Midbrain (tissue), 1 donor: ENCODE results near the gene UNC13D.
"Not testable (repeated sequence)": the region's sequence is repeated elsewhere in the genome, so short reads cannot be mapped to it uniquely, and the experiment has no call there.

Source experiments
- DNase-seq: peaks from one replicate; lab custom pipeline; 2025; lab: John Stamatoyannopoulos, UW

The UNC13D gene

GRCh38 chr17:75843577-75844529 is at the start of gene UNC13D:
UNC13D (minus strand) TSS chr17:75844404; CDS start chr17:75844337, 67 bp downstream.
- DNase-seq = no peak

DNA sequence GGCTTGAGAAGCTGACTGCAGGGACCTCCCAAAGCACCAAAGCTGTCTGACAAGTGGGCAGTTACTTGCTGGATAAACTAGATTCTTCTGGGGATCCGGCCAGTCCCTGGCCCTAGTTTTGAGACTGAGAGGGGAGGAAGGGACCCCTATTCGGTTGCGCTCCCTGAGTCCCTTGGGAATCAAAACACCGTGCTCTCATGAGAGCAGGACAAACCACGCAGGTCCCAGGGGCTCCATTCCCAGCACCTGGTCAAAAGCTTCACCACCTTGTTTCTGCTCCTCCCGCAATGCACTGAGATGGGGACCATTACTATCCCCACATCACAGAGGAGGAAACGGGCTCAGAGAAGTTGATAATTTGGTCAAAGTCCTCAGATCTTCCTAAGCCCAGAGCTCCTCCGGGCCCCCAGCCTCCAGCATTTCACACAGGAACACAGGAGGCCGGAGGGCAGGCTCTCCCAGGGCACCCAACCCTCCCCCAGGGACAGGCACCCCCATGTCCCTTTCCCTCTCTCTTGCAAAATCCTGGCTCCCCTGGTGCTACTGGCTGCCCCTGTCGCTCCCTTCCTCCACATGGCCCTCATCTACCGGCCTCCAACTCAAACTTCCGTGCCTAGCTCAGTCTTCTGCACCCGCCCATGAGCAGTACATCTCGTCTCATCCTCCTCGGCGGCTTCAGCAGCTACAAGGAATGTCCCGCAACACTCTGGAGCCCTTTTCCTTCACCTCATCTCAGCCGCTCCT is 49.3 kb upstream of the UNC13D start:
- no peak for DNase-seq

- DNase-seq = peak; percentile 31
Observed at GRCh38 chr17:75892556-75893224, 48.5 kb upstream of the UNC13D start.

GRCh38 chr17:75891605-75892555 is 47.7 kb upstream of the UNC13D start:
- no peak for DNase-seq

GRCh38 chr17:75891022-75891604 is 46.9 kb upstream of the UNC13D start:
- DNase-seq = no peak

- no peak for DNase-seq
Observed at GRCh38 chr17:75889454-75889853, 45.2 kb upstream of the UNC13D start.

- no peak for DNase-seq
Observed at GRCh38 chr17:75888484-75888883, 44.3 kb upstream of the UNC13D start.

- not testable (repeated sequence) for DNase-seq
Observed at GRCh38 chr17:75885860-75886259, 41.7 kb upstream of the UNC13D start.

DNA sequence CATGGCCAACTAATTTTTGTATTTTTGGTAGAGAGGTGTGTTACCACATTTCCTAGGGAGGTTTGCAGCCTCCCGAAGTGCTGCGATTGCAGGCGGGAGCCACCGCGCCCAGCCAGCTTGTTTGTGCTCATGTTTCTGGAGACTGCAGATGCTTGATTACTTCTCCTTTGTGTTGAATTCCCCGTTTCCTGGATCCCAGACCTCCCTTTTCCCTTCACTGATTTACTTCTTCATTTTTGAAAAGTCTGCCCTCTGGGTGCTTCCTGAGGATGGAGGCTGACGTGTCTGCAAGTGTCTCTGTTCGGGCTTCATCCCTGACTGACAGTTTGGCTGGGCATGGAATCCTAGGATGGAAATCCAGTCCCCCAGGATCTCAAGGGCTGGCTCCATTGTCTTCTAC is 41.2 kb upstream of the UNC13D start:
- no peak for DNase-seq

GRCh38 chr17:75881678-75882454 is 37.7 kb upstream of the UNC13D start:
- DNase-seq = no peak

DNA sequence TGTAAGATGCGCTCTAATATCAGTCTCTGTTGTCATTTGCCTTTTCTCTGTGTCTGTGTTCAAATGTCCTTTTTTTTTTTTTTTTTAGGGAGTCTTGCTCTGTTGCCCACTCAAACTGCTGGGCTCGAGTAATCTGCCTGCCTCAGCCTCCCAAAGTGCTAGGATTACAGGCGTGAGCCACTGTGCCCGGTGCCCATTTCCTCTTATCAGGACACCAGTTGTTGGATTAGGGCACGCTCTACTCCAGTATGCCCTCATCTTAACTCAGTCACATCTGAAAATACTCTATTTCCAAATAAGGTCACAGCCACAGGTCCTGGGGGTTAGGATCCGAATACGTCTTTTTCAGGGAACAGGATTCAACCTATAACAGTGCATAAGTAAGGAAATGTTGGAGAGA is 36.1 kb upstream of the UNC13D start:
- DNase-seq = no peak

DNA sequence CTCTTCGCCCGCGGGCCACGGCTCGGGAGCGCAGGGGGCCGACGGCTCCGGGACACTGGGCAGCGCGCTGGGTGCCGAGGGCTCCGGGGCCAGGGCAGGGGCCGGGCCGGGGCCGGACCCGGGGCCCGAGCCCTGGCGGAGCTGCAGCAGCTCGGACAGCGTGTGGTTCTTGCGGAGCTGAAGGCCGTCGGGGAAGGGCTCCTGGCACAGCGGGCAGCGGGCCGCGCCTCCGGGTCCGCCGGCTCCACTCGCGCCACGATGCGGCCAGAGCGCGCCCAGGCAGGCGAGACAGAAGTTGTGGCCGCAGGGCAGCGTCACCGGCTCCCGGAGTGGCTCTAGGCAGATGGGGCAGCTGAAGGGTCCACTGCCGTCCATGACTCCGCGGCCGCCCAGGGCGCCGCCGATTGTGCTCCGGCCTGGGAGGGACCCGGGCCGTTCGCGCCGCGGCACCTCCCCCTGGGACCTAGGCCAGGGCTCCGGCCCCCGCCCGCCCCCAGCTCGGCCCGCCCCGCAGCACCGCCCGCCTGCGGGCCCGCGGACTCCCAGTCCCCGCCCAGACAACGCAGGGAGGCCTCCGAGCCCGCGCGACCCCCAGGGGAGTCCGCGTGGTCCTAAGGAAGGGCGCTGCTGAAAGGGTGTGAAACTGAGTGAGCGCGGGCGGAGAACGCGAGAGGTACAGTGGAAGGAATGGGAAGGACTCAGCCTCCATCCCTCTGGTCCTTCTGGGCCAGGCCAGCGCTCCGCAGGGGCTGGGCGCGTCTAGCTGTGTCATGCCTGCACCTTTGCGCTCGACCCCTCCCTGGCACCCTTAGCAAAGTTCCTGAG is 34.2 kb upstream of the UNC13D start, which contains the start of gene TRIM47:
Gene TRIM47, minus strand, starts transcription at position 408 of the 825 bp plus-strand sequence. Its CDS starts 33 bp downstream, at position 375.
- peak; percentile 74 for DNase-seq

- peak; percentile 47 for DNase-seq
Observed at GRCh38 chr17:75877752-75878173, 33.6 kb upstream of the UNC13D start.

- DNase-seq = peak; percentile 90
Observed at GRCh38 chr17:75876938-75877751, 32.9 kb upstream of the UNC13D start.

DNA sequence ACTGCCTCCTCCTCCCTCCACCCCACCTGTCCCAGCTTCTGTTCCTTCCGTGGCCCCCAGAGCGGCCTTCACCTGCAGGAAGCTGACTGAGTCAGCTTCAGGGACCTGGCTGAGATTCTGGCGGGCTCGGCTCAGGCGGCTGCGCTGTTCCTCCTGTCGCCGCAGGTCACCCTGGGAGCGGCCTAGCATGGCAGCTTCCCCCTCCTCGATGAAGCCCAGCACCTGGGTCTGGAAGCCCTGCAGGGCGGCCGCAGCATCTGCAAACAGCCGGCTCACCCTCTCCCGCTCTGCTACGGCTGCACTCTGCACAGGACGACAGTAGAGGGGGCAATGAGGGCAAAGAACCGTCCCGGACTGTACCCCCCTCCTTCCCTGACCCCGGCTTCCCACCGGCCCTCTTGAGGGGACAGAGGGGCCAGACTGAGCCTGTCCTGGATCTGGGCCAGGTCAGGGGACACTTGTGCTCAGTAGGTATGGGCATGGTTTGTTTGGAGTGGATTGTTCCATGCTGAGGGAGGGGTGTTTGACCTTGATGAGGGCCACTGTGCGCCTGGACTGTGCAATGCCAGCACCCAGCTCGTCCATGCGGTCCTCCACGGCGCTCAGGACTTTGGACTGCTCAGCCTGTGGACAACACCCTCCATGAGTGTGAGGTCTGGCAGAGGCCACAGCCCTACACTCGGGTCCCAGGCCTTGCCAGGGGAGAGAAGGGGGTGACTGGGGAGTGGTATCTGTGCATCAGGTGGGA is 32.2 kb upstream of the UNC13D start:
- no peak for DNase-seq

GRCh38 chr17:75875940-75876189 is 31.7 kb upstream of the UNC13D start:
- no peak for DNase-seq

- DNase-seq = no peak
Observed at GRCh38 chr17:75875182-75875939, 31.2 kb upstream of the UNC13D start.
